ENCODE results near the gene LSAMP.

The LSAMP gene

DNA sequence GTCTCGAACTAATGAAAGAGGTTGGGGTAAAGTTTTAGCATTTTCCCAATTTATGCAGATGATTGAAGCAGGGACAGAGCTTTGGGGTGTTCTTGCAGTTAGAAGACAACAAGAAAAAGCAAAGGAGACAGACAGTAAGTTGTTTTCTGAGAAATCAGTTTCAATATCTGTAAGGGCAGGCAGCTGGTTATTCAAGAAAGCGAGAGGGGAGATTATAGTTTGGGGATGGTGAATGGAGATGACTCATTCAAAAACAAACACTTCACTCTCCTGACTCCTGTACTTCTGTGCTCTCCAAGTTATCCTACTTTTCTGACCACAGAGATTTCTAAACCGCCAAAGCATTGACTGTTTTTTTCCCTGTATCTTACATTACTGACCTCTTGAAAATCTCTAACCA is 469.9 kb downstream of the LSAMP start:
- Histone ChIP-seq H3K9me3 (ENCODE audit: insufficient read depth, low read length, severe bottlenecking) (no peaks in the 10 kb centered on the region), H2AFZ (ENCODE audit: low read depth, low read length) (no peak overlapping the region), H3K4me3 (ENCODE audit: low read depth in 1 of 2, low read length in 2 of 2) (no peak overlapping the region), H3K27ac (ENCODE audit: low read length) (no peak overlapping the region), H3K4me2 (ENCODE audit: insufficient read depth, low read length) (no peak overlapping the region), H3K27me3 (ENCODE audit: insufficient read depth, low read length, poor library complexity) (no peaks in the 10 kb centered on the region), H3K4me1 (ENCODE audit: insufficient read depth, low read length) (no peaks in the 10 kb centered on the region), H4K20me1 (ENCODE audit: insufficient read depth, low read length) (no peaks in the 10 kb centered on the region), H3K79me2 (ENCODE audit: insufficient read depth, low read length) (no peaks in the 10 kb centered on the region), H3K9ac (ENCODE audit: low read depth, low read length) (no peak overlapping the region), H3K36me3 (ENCODE audit: insufficient read depth, low read length) (no peaks in the 10 kb centered on the region)
- TF ChIP-seq EZH2 (IDR thresholded peaks at IDR 0.05; ENCODE audit: borderline replicate concordance, low read depth, low read length, severe bottlenecking) (no peak), CTCF (IDR thresholded peaks at IDR 0.05; ENCODE audit: borderline replicate concordance, extremely low read depth, low read length, poor library complexity, severe bottlenecking) (no peak)
- DNase-seq (no peak), ATAC-seq (ENCODE audit: insufficient read depth, low read depth) (no peak)

GRCh38 chr3:115974940-115975339 is 470.3 kb downstream of the LSAMP start:
- no peak for DNase-seq
- Histone ChIP-seq H2AFZ (ENCODE audit: low read depth, low read length) (no peak overlapping the region), H3K4me3 (ENCODE audit: low read depth in 1 of 2, low read length in 2 of 2) (no peak overlapping the region), H3K9ac (ENCODE audit: low read depth, low read length) (no peak overlapping the region), H3K9me3 (ENCODE audit: insufficient read depth, low read length, severe bottlenecking) (no peaks in the 10 kb centered on the region), H3K4me1 (ENCODE audit: insufficient read depth, low read length) (no peaks in the 10 kb centered on the region), H4K20me1 (ENCODE audit: insufficient read depth, low read length) (no peaks in the 10 kb centered on the region), H3K36me3 (ENCODE audit: insufficient read depth, low read length) (no peaks in the 10 kb centered on the region), H3K4me2 (ENCODE audit: insufficient read depth, low read length) (no peak overlapping the region), H3K27ac (ENCODE audit: low read length) (no peak overlapping the region), H3K79me2 (ENCODE audit: insufficient read depth, low read length) (no peaks in the 10 kb centered on the region), H3K27me3 (ENCODE audit: insufficient read depth, low read length, poor library complexity) (no peaks in the 10 kb centered on the region)
- TF ChIP-seq EZH2 (IDR thresholded peaks at IDR 0.05; ENCODE audit: borderline replicate concordance, low read depth, low read length, severe bottlenecking) (no peak), CTCF (IDR thresholded peaks at IDR 0.05; ENCODE audit: borderline replicate concordance, extremely low read depth, low read length, poor library complexity, severe bottlenecking) (no peak)
- ATAC-seq (ENCODE audit: insufficient read depth, low read depth): no peak

GRCh38 chr3:115968871-115969270 is 476.4 kb downstream of the LSAMP start:
- Histone ChIP-seq H3K9me3 (ENCODE audit: insufficient read depth, low read length, severe bottlenecking) (no peaks in the 10 kb centered on the region), H3K27me3 (ENCODE audit: insufficient read depth, low read length, poor library complexity) (no peaks in the 10 kb centered on the region), H3K9ac (ENCODE audit: low read depth, low read length) (no peak overlapping the region), H3K4me1 (ENCODE audit: insufficient read depth, low read length) (no peaks in the 10 kb centered on the region), H3K36me3 (ENCODE audit: insufficient read depth, low read length) (no peaks in the 10 kb centered on the region), H3K4me3 (ENCODE audit: low read depth in 1 of 2, low read length in 2 of 2) (no peak overlapping the region), H3K4me2 (ENCODE audit: insufficient read depth, low read length) (no peak overlapping the region), H4K20me1 (ENCODE audit: insufficient read depth, low read length) (no peaks in the 10 kb centered on the region), H3K79me2 (ENCODE audit: insufficient read depth, low read length) (no peaks in the 10 kb centered on the region), H2AFZ (ENCODE audit: low read depth, low read length) (no peak overlapping the region; the same call in 1 of the 2 replicates), H3K27ac (ENCODE audit: low read length) (no peak overlapping the region)
- no peak for TF ChIP-seq EZH2 (IDR thresholded peaks at IDR 0.05; ENCODE audit: borderline replicate concordance, low read depth, low read length, severe bottlenecking)
- no peak for TF ChIP-seq CTCF (IDR thresholded peaks at IDR 0.05; ENCODE audit: borderline replicate concordance, extremely low read depth, low read length, poor library complexity, severe bottlenecking)
- DNase-seq (no peak), ATAC-seq (ENCODE audit: insufficient read depth, low read depth) (no peak)

DNA sequence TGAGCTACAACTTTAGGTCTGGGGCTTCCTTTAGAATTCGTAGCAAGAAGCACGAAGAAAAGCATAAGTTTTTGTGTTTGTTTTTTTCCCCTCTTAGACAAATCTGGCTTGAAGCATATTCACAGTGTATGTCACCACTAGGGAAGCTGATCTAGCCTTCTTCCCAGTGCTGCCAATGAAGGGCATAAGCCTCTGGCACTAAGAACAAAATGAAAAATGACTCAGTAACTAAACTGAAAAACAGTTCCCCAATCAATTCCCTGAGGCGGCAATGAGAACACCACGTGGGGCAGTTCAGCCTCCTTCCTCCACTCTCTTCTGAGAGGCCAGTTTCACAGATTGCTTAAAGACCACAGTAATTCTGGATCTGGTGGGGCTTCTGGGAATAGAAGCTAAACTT is 483.9 kb downstream of the LSAMP start:
- no peaks in the 10 kb centered on the region for H3K4me1 ChIP-seq (ENCODE audit: insufficient read depth, low read length)
- H3K4me3 ChIP-seq (ENCODE audit: low read depth in 1 of 2, low read length in 2 of 2): no peak overlapping the region
- H4K20me1 ChIP-seq (ENCODE audit: insufficient read depth, low read length): no peaks in the 10 kb centered on the region
- no peak overlapping the region for H3K9ac ChIP-seq (ENCODE audit: low read depth, low read length)
- H3K36me3 ChIP-seq (ENCODE audit: insufficient read depth, low read length): no peaks in the 10 kb centered on the region
- no peaks in the 10 kb centered on the region for H3K27me3 ChIP-seq (ENCODE audit: insufficient read depth, low read length, poor library complexity)
- H3K79me2 ChIP-seq (ENCODE audit: insufficient read depth, low read length): no peaks in the 10 kb centered on the region
- no peak overlapping the region for H2AFZ ChIP-seq (ENCODE audit: low read depth, low read length)
- DNase-seq (no peak), ATAC-seq (ENCODE audit: insufficient read depth, low read depth) (no peak)
- H3K27ac ChIP-seq (ENCODE audit: low read length): no peak overlapping the region
- H3K9me3 ChIP-seq (ENCODE audit: insufficient read depth, low read length, severe bottlenecking): no peaks in the 10 kb centered on the region
- no peak for TF ChIP-seq EZH2 (IDR thresholded peaks at IDR 0.05; ENCODE audit: borderline replicate concordance, low read depth, low read length, severe bottlenecking)
- H3K4me2 ChIP-seq (ENCODE audit: insufficient read depth, low read length): no peak overlapping the region

All from DND-41 (cell line).